ELR (cell line): ENCODE data around the gene DIAPH2.
"Not testable (repeated sequence)": the region's sequence is repeated elsewhere in the genome, so short reads cannot be mapped to it uniquely, and the experiment has no call there.

ENCODE experiments used
- DNase-seq: peaks from one replicate; pipeline ENCODE4 v3.0.0-alpha.2; 2015; ENCODE audit warnings: low read depth

DIAPH2 gene

GRCh38 chrX:97387004-97387403 is 702.4 kb downstream of the DIAPH2 start:
- DNase-seq = no peak

- peak; percentile 77 for DNase-seq
Observed at GRCh38 chrX:97389761-97390192, 705.1 kb downstream of the DIAPH2 start.

- peak; percentile 49 for DNase-seq
Observed at GRCh38 chrX:97397371-97397770, 712.7 kb downstream of the DIAPH2 start.

DNA sequence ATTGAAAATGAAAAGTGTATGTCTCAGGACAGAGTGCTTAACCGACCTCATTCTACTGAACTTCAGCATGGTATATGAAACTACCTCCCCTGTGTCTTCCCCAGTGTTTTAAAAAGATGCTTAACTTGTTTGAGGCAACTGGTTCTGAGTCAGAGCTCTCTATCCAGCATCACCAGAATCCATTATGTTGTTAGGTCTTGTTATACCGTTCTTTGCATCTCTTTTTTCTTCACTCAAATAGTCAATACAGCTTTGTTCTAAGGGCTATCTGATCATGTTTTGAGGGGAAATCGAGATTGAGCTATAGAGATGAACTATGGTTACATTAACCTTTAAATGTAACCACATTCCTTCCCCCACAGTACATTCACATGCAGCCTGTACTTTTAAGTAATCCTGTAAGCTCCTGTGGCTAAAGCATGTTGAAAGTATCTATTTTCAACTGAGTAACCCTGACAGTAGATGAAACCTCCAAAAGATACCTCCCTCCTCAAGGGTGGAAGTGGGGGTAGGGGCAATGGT is 713.4 kb downstream of the DIAPH2 start:
- DNase-seq = peak; percentile 26

DNA sequence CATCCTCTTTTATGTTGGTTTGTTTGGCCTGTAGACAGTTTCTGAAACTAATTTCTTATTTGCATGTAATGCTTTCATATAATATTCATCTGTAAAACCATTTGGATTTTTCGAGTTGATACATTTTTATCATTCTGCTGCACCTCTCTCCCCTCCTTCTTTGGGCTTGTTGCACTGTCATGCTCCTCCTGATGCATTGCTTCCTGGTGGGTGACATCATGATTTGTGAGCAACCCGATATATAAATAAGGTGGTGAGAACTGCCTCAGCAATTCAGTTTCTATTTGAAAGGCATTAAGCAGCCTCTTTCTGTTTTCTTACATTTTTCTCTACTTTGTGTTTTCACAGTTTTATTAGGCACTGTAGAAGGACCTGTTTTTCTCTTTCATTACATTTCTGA is 714.8 kb downstream of the DIAPH2 start:
- peak; percentile 77 for DNase-seq

DNA sequence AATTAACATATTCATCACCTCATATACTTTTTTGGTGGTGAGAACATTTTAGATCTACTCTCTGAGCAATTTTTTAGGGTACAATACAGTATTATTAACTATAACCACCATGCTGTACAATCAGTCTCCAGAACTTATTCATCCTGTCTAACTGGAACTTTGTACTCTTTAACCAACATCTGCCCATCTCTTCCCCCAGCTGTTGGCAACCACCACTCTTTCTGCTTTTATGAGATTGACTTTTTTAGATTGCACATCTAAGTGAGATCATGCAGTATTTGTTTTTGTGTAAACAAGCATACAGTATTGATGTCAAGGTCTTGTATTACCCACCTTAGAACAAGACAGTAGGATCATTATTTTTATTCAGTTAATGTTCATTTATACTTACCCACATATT is 715.9 kb downstream of the DIAPH2 start:
- no peak for DNase-seq

- peak; percentile 22 for DNase-seq
Observed at GRCh38 chrX:97401154-97401553, 716.5 kb downstream of the DIAPH2 start.

- DNase-seq = peak; percentile 26
Observed at GRCh38 chrX:97401586-97402136, 717.0 kb downstream of the DIAPH2 start.

DNA sequence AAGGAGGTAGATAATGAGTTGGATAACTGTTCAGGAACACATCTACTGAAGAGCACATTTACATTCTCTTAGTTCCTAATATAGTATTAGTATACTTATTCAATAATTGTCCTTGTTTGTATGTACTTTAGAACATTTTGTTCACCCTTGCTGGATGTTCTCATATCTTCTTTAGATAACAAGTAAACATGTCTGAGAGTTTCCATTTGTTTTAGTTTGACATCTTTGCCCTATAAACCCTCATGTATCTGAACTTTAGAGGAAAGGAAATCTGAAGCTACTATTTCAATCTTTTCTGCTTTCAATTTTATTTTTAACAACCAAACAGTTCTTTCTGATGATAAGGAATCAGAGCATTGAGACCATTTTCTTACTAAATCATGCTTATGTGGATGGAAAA is 717.7 kb downstream of the DIAPH2 start:
- DNase-seq = no peak

GRCh38 chrX:97402903-97403302 is 718.3 kb downstream of the DIAPH2 start:
- DNase-seq = no peak

DNA sequence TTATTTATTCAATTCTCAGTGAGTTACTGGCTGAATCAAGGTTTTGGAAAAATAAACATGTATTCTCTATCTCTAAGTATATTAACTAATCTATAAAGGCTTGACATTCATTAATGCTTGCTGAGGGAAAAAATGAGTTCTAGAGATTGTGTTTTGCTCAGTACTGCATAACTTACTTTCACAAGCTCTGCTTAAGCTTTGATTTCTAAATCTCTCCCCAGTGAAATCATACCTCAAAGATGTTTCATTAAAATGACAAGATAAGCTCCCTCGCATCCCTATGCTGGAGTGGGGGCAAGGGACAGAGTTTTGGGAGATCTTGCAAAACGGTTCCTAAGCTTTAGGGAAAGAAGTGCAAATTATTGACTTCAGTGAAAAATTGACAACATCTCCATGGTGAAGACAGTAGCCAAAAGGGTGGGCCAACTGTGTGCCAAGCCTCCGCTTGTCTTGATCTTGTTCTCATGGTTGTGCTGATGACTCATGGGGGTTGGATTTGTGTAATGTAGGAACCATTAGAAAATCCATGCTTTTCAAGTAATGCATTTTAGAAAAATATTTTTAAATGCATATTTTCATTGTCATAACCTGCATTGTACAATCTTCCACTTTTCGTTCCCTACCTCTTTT is 720.5 kb downstream of the DIAPH2 start:
- DNase-seq = no peak

- not testable (repeated sequence) for DNase-seq
Observed at GRCh38 chrX:97409632-97410415, 725.2 kb downstream of the DIAPH2 start.

GRCh38 chrX:97416461-97416860 is 731.8 kb downstream of the DIAPH2 start:
- peak; percentile 55 for DNase-seq

DNA sequence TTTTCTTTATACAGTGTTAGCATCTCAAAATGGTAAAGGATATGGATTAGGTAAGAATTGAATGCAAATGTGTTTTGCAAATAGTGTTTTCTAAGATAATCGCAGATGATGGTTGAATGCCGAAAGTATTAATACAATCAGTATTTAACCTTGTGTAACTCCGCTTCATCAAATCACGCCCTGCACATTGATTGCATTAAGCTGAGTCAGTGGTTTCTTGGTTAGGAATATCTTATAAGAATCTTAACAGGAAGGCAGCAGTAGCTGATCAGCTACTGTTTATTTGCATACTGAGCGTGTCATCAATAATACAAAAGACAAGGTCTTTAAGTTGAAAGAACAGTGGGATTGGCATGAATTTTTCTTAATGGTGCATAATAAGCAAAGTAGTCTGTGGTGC is 744.5 kb downstream of the DIAPH2 start:
- no peak for DNase-seq

DNA sequence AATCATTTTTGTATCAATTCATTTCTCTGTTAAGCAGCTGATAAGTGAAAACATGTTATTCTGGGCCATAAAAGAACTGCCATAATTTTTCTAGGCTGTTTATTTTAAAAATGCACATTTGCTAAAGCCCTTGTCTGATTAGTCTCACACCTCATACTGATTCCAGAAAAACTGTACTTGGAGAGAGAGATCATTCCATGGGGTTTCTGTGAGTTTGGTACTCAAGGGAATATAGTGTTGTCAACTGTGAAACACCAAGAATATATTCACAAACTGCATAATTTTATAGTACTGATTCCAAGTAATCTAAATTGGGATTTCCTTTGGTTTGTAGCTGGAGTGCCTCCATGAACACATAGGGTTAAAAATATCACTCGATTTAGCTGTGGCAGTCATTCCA is 746.6 kb downstream of the DIAPH2 start:
- DNase-seq = no peak

DNA sequence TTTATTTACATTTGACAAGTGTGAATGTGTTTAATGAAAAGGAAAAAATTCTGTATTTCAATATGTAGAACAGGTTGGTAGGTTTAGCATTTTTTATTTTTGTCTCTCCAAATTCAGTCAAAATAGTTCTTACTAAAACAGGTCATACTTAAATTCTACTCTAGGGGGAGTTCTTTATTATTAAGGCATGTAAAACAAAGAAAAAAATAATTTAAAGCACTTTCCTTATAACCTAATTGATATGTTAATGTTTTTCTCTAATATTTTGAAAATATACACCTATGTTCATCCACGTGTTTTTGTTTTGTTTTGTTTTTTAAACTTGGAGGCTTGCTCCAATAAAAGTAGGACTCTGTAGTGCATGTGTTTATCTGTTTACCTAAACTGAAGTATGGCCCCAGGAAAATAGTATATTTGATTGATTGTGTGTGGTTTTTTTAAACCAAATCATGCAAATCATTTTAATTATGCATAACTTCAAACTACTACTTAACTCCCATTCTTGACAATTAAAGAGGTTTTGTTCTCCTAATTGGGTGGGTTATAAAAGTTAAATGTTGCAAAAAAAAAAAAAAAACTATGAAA is 761.7 kb downstream of the DIAPH2 start:
- DNase-seq = peak; percentile 26

DNA sequence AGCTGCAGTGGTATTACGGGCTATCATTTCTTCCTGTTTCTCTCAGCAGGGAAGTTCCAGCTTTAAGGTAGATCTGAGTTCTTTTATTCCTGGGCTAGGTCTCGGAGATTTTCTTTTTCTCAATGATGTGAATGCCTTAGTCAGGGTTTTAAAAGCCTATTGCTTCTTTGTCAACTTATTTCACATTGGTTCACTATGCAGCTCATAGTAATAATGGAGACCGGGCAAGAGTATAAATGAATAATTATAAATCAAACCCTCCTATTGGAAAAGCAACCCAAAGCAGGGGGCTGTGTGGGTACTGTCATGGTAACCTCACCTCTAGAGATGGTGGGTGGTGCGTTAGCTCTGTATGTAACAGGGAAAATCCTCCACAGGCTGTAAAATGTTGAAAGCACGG is 762.7 kb downstream of the DIAPH2 start:
- DNase-seq = no peak

GRCh38 chrX:97452283-97452682 is 767.6 kb downstream of the DIAPH2 start:
- DNase-seq = no peak

DNA sequence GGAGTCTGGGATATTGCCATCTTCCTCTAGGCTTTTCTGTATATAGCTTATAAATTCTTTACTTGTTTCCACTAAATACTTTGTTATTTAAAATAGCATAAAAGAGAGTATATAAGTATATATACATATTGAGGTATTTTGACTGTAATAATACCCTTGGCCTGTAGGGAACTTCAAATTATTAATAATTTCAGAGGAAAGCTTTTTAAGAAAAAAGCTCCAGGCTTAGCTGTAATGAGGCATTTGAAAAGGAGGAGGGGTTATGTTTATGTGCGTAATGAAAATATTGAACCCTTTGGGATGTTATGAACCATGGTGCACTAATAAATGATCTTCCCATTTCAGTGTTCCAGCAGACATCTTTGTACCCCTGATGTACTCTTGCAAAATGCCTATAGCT is 777.1 kb downstream of the DIAPH2 start:
- DNase-seq = no peak

GRCh38 chrX:97471071-97471470 is 786.4 kb downstream of the DIAPH2 start:
- no peak for DNase-seq

DNA sequence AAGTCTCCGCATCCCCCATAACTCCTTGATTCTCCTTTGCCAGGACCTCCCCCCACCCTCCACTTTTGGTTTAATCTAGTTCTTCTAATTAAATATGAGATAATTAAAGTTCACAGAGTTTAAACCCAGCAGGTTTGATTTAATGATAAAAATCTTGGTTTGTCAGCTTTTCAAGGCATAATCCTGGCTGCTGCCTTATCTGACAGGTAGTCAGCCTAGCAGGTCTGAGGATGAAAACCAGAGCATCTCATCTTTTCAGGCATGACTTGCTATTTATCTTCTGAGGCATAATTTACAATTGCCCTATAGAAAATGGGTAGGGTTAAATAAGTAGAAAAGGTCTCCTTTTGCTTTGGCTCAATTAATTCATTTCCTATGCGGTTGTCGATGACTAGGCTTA is 790.3 kb downstream of the DIAPH2 start:
- no peak for DNase-seq

DNA sequence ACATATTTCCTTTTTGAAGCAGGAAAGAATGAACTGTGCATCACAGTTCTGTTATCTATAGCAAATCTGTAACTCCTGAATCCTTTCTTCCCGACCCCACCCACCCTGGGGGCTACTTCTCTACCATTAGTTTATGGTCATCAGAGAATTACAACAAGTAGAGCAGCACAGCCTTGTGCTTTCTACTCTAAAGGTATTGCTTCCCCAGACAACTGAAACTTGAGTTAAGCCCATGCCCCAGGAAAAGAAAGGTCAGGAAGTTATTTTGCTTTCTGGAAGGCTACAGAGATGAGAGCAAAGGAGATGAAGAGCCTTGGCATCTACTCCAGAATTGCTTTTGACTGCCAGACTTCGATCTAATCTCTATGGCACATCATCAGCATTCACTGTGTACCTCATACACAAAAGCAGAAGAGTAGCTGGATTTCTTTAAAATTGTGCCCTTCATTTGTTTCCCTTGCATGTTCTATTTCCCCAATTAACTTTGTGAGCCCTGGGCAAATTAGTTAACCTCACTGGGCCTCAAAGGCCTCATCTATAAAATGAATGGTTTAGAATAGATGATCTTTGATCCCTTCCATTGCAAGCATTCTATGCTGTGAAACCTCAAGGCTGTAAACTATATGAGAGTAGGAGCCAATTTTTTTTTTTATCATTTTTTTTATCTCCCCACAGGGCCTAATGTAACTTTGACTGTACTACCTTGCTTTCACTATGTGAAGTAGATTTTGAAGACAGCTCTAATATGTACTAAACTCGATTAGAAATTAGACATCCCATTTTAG is 794.7 kb downstream of the DIAPH2 start:
- no peak for DNase-seq
